HG03457 (cell line): ENCODE results near the gene CPN1.
"Not testable (repeated sequence)": the region's sequence is repeated elsewhere in the genome, so short reads cannot be mapped to it uniquely, and the experiment has no call there.

Source experiments
- ATAC-seq: cut with Tn5 transposase; IDR thresholded peaks from one replicate; pipeline ENCODE4 v1.9.1; 2021; ENCODE audit warnings: moderate number of reproducible peaks; ENCODE audit not compliant: unreplicated experiment

CPN1 gene

DNA sequence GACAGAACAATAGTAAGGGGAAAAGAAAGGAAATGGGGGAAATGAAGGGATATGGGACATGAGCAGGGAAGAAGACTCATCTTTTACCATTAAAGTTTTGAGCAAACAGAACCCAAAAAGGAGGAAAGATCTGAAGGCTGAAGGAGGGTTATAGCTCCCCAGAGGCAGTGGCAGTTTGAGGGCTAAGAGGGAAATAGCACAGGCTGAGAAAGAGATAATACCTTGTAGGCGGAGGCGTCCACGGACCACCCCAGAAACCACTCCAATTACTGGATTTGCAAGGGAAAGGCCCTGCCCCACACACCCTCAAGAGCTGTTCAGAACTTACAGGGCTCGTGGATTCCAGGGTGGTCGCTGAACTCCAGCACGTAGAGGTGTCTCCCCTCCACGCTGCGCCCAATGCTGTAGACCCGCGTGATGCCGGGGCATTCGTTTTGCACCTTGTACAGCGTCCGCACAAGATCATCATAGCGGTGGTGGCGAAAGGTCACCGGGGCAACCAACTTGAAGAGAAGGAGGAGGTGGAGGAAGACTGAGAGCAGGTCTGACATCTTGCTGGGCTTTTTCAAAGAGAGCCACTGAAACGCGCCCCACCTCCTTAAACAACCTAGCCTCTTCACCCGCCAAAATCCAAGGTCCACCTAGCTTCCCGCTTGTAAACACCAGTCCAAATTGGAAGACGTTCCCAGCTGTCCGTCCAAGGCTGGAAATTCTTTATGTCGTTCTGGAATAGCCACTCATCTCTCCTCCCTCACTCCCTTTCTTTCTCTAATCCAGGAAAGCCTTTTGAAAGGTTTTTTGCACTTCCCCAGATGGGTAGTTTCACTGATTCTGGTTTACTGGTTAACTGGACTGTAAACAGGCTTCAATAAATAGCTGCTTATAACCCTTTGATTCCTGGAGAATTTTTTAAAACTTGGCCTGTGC is at the start of gene CPN1:
CPN1 (minus strand) TSS at position 795 of the 927 bp plus-strand sequence; CDS start at position 551, 244 bp downstream.
- ATAC-seq: no peak

DNA sequence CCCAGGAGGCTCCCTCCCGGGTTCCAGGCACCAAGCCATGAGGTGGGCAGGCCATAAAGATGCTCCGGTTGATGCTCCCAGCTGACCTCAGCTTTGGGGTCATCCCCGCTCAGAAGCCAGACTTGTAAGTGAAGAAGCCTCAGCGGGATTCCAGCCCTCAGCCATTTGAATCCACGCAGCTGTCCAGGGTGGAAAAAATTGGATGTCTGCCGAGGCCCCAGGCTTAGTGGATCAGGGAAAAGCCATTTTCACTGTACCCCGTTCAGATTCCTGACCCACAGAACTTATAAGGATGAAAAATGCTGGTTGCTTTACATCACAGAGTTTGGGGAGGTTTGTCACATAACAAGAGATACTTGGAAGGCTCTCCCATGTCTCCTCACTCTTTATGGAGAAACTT is 49.2 kb upstream of the CPN1 start:
- ATAC-seq: no peak

- no peak for ATAC-seq
Observed at GRCh38 chr10:100129424-100129823, 47.8 kb upstream of the CPN1 start.

DNA sequence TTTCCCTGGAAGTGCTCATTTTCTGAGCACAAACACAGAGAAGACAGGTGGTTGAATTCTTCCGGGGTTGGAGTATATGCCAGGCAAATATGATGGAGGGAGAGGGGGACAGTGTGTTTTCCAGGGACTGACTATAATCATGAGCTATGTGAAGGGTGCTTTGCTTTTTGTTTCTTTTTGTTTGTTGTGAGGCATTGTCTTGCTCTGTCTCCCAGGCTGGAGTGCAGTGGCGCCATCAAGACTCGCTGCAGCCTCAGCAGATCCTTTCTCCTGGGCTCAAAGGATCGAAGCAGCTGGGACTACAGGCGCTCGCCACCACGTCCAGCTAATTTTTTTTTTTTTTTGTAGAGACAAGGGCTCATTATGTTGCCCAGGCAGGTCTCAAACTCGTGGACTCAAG is 47.3 kb upstream of the CPN1 start:
- ATAC-seq: no peak

DNA sequence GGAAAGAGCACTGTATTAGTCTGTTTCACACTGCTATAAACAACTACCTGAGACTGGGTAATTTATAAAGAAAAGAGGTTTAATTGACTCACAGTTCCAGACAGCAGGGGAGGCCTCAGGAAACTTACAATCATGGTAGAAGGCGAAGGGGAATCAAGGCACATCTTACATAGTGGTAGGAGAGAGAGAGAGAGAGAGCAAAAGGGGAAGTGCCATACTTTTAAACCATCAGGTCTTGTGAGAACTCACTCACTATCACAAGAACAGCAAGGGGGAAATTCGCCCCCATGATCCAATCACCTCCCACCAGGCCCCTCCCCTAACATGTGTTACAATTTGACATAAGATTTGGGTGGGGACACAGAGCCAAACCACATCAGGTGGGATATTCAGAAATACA is 43.7 kb upstream of the CPN1 start:
- not testable (repeated sequence) for ATAC-seq

DNA sequence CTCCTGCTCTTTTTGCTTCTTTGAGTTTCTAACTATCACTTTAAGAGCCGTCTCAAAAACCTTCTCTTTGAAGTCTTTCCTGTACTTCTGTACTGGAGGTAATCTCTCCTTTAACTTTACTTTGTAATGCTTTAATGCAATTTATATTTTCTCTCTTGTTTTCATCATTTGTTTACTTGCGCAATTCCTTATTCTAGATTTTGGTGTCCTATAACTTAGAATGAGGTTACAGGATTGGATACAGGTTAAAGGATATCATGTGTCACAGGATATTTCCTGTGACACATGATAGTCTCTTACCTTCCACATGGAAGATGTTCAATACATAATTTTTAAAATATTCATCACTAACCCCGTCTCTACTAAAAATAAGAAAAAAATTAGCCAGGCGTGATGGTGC is 42.4 kb upstream of the CPN1 start:
- no peak for ATAC-seq

DNA sequence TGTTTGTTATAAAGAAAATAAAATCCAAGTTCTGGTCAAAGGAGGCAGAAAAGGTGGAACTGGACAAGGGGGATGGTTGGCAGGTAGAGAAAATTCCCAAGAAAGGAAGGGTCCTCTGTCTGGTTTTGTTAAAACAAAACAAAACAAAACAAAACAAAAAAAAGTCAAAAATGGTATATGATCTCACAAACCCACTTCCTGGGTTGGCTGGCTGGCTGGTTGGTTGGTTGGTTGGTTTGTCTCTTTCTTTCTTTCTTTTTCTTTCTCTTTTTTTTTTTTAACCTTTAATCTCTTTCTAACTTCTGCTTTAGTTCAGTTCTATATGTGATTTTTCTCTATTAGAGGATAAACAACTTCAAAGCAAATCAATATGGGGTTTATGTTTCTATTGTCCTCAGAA is 41.1 kb upstream of the CPN1 start:
- ATAC-seq: no peak

GRCh38 chr10:100120550-100120949 is 38.9 kb upstream of the CPN1 start:
- ATAC-seq: no peak

GRCh38 chr10:100119726-100120125 is 38.1 kb upstream of the CPN1 start:
- no peak for ATAC-seq

DNA sequence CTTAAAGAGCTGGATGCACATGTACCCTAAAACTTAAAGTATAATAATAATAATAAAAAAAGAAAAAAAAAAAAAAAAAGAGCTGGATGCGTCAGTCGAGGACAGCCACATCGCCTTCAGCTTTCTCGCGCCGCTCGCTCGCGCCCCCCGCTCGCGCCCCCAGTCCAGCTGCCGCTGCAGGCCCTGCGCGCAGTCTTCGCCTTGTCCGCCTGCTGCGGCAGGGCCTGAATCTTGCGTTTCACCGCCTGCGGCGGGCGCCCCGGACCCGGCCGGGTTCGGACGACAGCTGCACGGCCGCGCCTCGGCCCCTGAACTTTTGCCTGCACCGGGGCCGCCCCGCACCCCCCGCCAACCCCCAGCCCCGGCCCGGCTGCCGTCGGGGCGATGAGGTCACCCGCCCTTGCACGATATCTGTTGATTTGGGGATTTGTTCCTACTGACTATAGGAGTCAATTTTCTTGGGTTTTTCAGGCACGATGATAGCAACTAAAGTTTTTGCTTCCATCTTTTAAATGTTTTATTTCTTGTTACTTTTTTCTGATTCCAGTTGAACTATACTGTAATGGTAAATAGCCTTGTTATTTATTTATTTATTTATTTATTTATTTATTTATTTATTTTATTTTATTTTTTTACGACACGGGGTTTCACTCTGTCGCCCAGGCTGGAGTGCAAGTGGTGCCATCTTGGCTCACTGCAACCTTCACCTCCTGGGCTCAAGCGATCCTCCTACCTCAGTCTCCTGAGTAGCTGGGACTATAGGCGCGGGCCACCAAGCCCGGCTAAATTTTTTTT is 33.5 kb upstream of the CPN1 start:
- ATAC-seq: no peak

GRCh38 chr10:100114460-100114859 is 32.8 kb upstream of the CPN1 start:
- no peak for ATAC-seq

GRCh38 chr10:100109670-100110069 is 28.0 kb upstream of the CPN1 start:
- no peak for ATAC-seq

DNA sequence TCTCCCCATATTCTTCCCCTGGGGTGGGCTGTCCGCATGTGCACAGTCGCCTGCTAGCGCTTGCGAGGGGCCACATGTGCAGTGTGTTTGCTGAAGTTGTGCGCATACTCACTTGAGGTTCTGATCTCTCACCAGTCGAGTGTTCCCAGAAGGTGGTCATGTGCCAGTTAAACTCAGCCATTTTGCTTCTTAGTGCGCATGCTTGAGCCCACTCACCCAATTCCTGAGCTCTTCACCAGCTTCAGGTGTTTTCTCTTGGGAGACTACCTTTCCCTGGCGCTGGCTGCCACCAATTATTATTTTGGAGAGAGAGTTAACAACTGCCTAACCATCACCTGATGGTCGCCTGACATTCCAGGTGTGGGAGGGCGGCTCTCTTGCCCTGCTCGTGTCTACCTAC is 25.2 kb upstream of the CPN1 start:
- no peak for ATAC-seq

DNA sequence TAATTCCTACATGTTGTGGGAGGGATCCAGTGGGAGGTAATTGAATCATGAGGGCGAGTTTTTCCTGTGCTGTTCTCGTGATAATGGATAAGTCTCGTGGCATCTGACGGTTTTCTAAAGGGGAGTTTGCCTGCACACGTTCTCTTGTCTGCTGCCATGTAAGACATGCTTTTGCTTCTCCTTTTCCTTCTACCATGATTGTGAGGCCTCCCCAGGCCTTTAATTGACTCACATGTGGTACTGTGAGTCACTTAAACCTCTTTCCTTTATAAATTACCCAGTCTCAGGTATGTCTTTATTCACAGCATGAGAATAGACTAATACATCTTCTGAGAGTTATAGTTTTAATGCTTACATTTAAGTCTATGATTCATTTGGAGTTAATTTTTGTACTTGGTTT is 22.6 kb upstream of the CPN1 start:
- no peak for ATAC-seq

DNA sequence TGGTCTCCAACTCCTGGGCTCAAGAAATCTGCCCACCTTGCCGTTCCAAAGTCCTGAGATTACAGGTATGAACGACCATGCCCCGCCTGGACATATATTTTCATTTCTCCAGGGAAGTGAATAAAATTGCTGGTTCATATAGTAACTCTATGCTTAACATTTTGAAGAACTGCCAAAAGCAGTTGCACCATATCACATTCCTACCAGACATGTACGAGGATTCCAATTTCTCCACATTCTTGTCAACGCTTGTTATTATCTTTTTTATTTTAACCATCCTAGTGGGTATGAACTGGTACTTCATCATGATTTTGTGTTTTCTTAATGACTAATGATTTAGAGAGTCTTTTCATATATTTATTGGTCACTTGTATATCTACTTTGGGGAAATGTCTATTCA is 21.9 kb upstream of the CPN1 start:
- ATAC-seq: no peak

DNA sequence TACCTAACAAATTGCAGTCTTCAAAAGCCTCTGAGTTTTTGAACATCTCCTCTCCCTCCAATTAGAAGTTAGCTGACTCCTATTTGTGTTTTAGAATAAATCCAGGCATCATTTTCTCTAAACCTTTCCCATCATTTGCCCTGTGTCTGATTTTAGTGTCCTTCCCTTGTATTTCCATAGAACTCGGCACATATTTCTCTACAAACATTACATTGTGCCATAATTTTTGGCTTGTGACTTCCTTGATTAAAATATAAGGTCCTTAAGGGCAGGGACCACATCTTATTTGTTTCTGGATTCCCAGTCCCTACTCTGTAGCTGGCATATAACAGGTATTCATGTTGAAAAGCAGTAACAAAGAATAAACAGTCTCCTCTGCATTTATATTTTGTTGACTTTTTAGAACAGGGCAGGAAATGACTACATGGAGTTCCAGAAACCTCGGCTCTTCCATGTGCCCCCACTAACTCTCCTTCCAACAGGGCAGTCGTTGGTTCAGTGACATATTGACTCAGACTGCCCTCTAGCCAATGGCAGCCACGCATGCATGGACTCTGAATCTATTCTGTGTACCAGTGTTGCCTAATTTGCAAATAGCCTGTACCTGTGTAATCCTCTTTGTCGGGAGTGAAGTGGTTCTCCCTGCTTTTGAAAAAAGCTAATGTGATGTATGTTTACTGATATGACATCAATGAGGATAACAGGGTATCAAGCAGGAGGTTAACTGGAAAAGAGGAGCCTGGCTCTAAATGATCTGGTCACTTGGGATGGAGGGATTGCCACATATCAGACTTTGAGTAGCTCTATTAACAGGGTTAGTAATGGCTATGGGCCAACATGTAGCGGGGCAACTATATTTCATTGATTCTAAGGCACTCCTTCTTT is 19.8 kb upstream of the CPN1 start:
- ATAC-seq: no peak

DNA sequence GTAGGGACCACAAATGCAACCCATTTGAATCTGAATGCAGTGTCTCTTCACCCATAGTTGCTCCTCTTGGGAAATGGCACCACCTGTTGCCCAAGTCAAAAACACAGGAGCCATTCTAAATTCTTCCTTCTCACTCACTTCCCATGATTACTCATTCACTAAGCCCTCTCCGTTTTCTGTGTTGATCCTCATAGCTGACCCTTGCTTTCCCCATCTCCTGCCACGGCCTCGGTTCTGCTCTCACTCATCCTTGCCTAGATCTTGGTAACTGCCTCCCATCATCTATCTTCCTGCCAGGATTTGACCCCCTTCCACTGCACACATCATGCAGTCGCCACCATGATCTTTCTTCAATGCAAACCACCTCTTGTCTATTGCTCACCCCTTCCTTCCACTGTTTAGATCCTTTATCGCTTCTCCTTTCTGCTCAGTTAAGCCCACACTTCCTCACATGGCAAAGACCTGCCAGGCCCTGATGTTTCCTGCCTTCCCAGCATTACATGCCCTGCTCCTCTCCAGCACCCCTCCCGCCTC is 19.0 kb upstream of the CPN1 start:
- ATAC-seq: no peak

- no peak for ATAC-seq
Observed at GRCh38 chr10:100089241-100089640, 7.6 kb upstream of the CPN1 start.

DNA sequence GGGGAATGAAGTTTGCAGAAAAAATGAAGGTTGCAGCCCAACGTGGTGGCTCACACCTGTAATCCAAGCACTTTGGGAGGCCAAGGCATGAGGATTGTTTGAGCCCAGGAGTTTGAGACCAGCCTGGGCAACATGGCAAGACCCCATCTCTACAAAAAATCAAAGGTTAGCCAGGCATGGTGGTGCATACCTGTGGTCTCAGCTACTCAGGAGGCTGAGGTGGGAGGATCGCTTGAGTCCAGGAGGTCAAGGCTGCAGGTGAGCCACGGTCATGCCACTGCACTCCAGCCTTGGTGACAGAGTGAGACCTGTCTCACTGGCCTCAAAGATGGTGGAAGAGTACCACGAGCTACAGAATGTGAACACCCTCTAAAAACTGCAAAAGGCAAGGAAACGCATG is 5.0 kb upstream of the CPN1 start:
- ATAC-seq: not testable (repeated sequence)

DNA sequence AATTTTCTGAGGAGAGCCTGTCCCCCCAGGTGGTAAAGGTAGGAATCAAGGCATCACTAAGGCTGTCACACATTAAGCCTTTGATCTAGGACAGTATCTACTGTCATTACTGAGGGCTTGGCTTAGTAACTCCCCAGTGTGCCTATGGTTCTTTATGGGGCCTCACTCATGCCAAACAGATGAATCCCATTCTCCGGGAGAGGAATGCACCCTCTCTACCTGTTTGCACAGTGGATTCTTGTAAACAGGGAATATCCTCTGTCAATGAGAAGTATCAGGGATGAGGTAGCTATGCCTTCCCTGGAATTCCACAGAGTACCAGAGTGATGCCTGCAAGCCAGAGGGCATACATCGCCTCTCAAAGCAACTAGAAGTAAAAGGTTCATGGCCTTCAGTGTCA is 3.9 kb upstream of the CPN1 start:
- ATAC-seq: no peak

GRCh38 chr10:100083623-100084022 is 2.0 kb upstream of the CPN1 start:
- ATAC-seq: no peak
